AG20443 (cell line): Measurements from ENCODE around the gene CCNT1.
"Not testable (repeated sequence)": the region's sequence is repeated elsewhere in the genome, so short reads cannot be mapped to it uniquely, and the experiment has no call there.

ENCODE experiments used
- DNase-seq: peaks from one replicate; pipeline ENCODE4 v3.0.0; 2012; ENCODE audit warnings: low spot score, mixed read lengths

CCNT1 gene

GRCh38 chr12:48716493-48717251, at the start of gene CCNT1:
Gene CCNT1 (minus strand): TSS chr12:48716707. CDS start chr12:48716675, 32 bp downstream.
- peak; percentile 99 for DNase-seq

- DNase-seq: no peak
Observed at GRCh38 chr12:48765753-48766162, 49.3 kb upstream of the CCNT1 start.

- no peak for DNase-seq
Observed at GRCh38 chr12:48764521-48764920, 48.0 kb upstream of the CCNT1 start.

- DNase-seq: no peak
Observed at GRCh38 chr12:48758737-48759136, 42.2 kb upstream of the CCNT1 start.

- no peak for DNase-seq
Observed at GRCh38 chr12:48758186-48758585, 41.7 kb upstream of the CCNT1 start.

- DNase-seq: no peak
Observed at GRCh38 chr12:48750769-48751356, 34.4 kb upstream of the CCNT1 start.

GRCh38 chr12:48750215-48750614, 33.7 kb upstream of the CCNT1 start:
- DNase-seq: no peak

GRCh38 chr12:48744251-48745008, 27.9 kb upstream of the CCNT1 start:
- DNase-seq: no peak

GRCh38 chr12:48739618-48740269, 23.2 kb upstream of the CCNT1 start:
- DNase-seq: no peak

GRCh38 chr12:48736456-48736855, 19.9 kb upstream of the CCNT1 start:
- no peak for DNase-seq

GRCh38 chr12:48728807-48729206, 12.3 kb upstream of the CCNT1 start:
- no peak for DNase-seq

GRCh38 chr12:48720737-48721136, 4.2 kb upstream of the CCNT1 start:
- not testable (repeated sequence) for DNase-seq

GRCh38 chr12:48720171-48720570, 3.7 kb upstream of the CCNT1 start:
- not testable (repeated sequence) for DNase-seq

GRCh38 chr12:48719002-48719401, 2.5 kb upstream of the CCNT1 start:
- not testable (repeated sequence) for DNase-seq

- no peak for DNase-seq
Observed at GRCh38 chr12:48717252-48717695, 767 bp upstream of the CCNT1 start.

GRCh38 chr12:48716168-48716492, 377 bp downstream of the CCNT1 start:
- DNase-seq: no peak

GRCh38 chr12:48712209-48712608, 4.3 kb downstream of the CCNT1 start:
- no peak for DNase-seq

GRCh38 chr12:48698822-48699221, 17.7 kb downstream of the CCNT1 start:
- not testable (repeated sequence) for DNase-seq

GRCh38 chr12:48696626-48697025, 19.9 kb downstream of the CCNT1 start:
- DNase-seq: no peak

GRCh38 chr12:48695859-48696258, 20.6 kb downstream of the CCNT1 start:
- DNase-seq: no peak

- DNase-seq: no peak
Observed at GRCh38 chr12:48694038-48694437, 22.5 kb downstream of the CCNT1 start.

- no peak for DNase-seq
Observed at GRCh38 chr12:48693572-48693971, 22.9 kb downstream of the CCNT1 start.
